MM.1S (cell line): Measurements from ENCODE around the gene ZBTB7B.

Experiments used
- EZH2 ChIP-seq: fragments of 300-600 bp; sonication (generic); optimal IDR thresholded peaks from 2 replicates; pipeline ENCODE3; 2017; ENCODE audit warnings: low read depth, mild to moderate bottlenecking, antibody characterized with exemption, low read length, mixed read lengths
- EZH2phosphoT487 ChIP-seq: fragments of 300-600 bp; sonication (generic); IDR thresholded peaks from 2 replicates; pipeline ENCODE4 v1.6.1; 2018; ENCODE audit warnings: antibody characterized with exemption, low read length
- TF ChIP-seq, protein P1 (sequence below): fragments of 300-600 bp; sonication (generic); IDR thresholded peaks from 2 replicates; pipeline ENCODE4 v1.5.1; 2016; ENCODE audit warnings: antibody characterized with exemption, low read length, mixed read lengths

DNA sequence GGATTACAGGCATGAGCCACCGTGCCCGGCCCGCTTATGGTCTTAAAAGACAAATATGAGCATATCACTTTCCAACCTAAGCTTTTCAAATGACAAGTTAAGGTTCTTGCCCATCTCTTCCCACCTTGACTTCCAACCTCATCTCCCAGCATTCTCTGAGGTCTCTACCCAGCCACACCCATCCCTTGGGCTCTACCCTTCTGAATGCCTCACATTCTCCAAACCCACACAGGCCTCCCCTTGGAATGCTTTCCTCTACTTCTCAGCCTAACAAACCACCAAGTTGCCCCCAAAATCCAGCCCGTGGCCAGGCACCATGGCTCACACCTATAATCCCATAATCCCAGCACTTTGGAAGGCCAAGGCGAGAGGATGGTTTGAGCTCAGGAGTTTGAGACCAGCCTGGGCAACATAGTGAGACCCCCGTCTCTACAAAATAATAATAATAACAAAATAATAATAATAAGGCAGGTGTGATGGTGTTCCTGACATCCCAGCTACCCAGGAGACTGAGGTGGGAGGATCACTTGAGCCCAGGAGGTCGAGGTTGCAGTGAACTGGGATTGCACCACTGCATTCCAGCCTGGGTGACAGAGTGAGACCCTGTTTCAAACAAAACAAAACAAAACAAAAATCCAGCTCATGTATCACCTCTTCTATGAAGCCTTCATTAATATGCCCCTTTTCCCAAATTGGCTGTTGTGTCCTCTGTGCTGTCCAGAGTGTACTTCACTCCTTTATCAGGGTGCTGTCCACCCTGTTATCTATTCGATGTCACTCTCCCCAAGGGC lies 19.7 kb downstream of the ZBTB7B start:
- TF ChIP-seq EZH2 (no peak), EZH2phosphoT487 (no peak)
- TF ChIP-seq, protein P1, sequence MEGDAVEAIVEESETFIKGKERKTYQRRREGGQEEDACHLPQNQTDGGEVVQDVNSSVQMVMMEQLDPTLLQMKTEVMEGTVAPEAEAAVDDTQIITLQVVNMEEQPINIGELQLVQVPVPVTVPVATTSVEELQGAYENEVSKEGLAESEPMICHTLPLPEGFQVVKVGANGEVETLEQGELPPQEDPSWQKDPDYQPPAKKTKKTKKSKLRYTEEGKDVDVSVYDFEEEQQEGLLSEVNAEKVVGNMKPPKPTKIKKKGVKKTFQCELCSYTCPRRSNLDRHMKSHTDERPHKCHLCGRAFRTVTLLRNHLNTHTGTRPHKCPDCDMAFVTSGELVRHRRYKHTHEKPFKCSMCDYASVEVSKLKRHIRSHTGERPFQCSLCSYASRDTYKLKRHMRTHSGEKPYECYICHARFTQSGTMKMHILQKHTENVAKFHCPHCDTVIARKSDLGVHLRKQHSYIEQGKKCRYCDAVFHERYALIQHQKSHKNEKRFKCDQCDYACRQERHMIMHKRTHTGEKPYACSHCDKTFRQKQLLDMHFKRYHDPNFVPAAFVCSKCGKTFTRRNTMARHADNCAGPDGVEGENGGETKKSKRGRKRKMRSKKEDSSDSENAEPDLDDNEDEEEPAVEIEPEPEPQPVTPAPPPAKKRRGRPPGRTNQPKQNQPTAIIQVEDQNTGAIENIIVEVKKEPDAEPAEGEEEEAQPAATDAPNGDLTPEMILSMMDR, result no peak
